Small intestine (tissue), 16 donors: ENCODE results near the gene NPEPPS. TPM values are rescaled to one million over a fixed set of nuclear protein-coding genes. Genes with fewer than 3 reads are reported as not detected.
"Not testable (repeated sequence)": the region's sequence is repeated elsewhere in the genome, so short reads cannot be mapped to it uniquely, and the experiment has no call there.

Experiments used
- DNase-seq, 2 donors: peaks; one replicate each; pipeline versions ENCODE4 v3.0.0 to v3.0.0-alpha.2; 2013
- FAIRE-seq: peaks from 2 replicates; lab custom pipeline; 2012; peaks lifted over from hg19 to GRCh38; lab: Jason Lieb, UNC
- H3K27ac ChIP-seq, 3 donors: one replicate each; pipeline ENCODE4 v1.5.1; 2013; ENCODE audit warnings: low read length in 2 of 3, mild to moderate bottlenecking in 2 of 3, control low read depth in 1 of 3, inconsistent platforms in 1 of 3, low read depth in 1 of 3, moderate library complexity in 1 of 3
- H3K27me3 ChIP-seq, 3 donors: one replicate each; pipeline ENCODE4 v1.6.1; 2013; ENCODE audit warnings: low read length in 3 of 3, inconsistent platforms in 1 of 3; ENCODE audit not compliant: control insufficient read depth in 3 of 3, insufficient read depth in 3 of 3
- H3K36me3 ChIP-seq, 3 donors: one replicate each; pipeline ENCODE4 v1.6.1; 2013; ENCODE audit warnings: low read length in 3 of 3, inconsistent platforms in 1 of 3, low read depth in 1 of 3, mild to moderate bottlenecking in 1 of 3, moderate library complexity in 1 of 3; ENCODE audit not compliant: control insufficient read depth in 3 of 3, insufficient read depth in 2 of 3
- H3K4me1 ChIP-seq, 3 donors: one replicate each; pipeline ENCODE4 v1.6.1; 2013; ENCODE audit warnings: low read length in 2 of 3, inconsistent platforms in 1 of 3, low read depth in 1 of 3, mild to moderate bottlenecking in 1 of 3, moderate library complexity in 1 of 3; ENCODE audit not compliant: control insufficient read depth in 3 of 3, insufficient read depth in 2 of 3
- H3K4me3 ChIP-seq, 3 donors: one replicate each; pipeline ENCODE4 v1.5.1; 2013; ENCODE audit warnings: low read length in 3 of 3, control low read depth in 1 of 3, inconsistent platforms in 1 of 3, low read depth in 1 of 3, mild to moderate bottlenecking in 1 of 3, moderate library complexity in 1 of 3
- H3K9me3 ChIP-seq, 2 donors: one replicate each; pipeline ENCODE4 v1.6.1; 2013; ENCODE audit warnings: low read depth in 1 of 2, low read length in 1 of 2; ENCODE audit not compliant: control insufficient read depth in 2 of 2, insufficient read depth in 1 of 2
- WGBS, 3 donors: extraction: QIAGEN DNeasy Blood & Tissue Kit; methylation state at CpG; one replicate each; pipeline ENCODE4 v1.1.7; 2013; 5-methylcytosine and 5-hydroxymethylcytosine counted together
- long read RNA-seq, 10 donors: transcript quantifications; one replicate each; lab custom pipeline, GENCODE V29; 2026
- polyA plus RNA-seq, 4 donors: library from polyadenylated mRNA; stranded (reverse) in 3 of 4; unstranded in 1 of 4; fragments of 200-250 nt in 3 of 4; fragments of 120-200 nt in 1 of 4; gene quantifications; one replicate each; pipeline versions ENCODE4 v1.2.1 to v1.2.3, GENCODE V29; 2013
- donor health status: healthy with polysubstance abuse.
- donor health status: control.
- donor health status: control.
- donor health status: Bipolar disorder and iron deficiency.
- donor health status: healthy.

NPEPPS gene, protein sequence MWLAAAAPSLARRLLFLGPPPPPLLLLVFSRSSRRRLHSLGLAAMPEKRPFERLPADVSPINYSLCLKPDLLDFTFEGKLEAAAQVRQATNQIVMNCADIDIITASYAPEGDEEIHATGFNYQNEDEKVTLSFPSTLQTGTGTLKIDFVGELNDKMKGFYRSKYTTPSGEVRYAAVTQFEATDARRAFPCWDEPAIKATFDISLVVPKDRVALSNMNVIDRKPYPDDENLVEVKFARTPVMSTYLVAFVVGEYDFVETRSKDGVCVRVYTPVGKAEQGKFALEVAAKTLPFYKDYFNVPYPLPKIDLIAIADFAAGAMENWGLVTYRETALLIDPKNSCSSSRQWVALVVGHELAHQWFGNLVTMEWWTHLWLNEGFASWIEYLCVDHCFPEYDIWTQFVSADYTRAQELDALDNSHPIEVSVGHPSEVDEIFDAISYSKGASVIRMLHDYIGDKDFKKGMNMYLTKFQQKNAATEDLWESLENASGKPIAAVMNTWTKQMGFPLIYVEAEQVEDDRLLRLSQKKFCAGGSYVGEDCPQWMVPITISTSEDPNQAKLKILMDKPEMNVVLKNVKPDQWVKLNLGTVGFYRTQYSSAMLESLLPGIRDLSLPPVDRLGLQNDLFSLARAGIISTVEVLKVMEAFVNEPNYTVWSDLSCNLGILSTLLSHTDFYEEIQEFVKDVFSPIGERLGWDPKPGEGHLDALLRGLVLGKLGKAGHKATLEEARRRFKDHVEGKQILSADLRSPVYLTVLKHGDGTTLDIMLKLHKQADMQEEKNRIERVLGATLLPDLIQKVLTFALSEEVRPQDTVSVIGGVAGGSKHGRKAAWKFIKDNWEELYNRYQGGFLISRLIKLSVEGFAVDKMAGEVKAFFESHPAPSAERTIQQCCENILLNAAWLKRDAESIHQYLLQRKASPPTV
- 100 to 1,000 TPM in 1 of 4 donors, 10 to 100 TPM in 3; 30.8 to 109 (median 37.6) TPM for polyA plus RNA-seq
- long read RNA-seq, donor 1 = 0 reads
- long read RNA-seq, donor 2, full-length matches to known transcripts = 4 of 20 reads
- long read RNA-seq, donor 2, partial matches to known transcripts = 16 of 20 reads
- long read RNA-seq, donor 2, other reads (novel, unspliced or antisense) = 0 of 20 reads
- long read RNA-seq, donor 3, full-length matches to known transcripts = 3 of 43 reads
- long read RNA-seq, donor 3, partial matches to known transcripts = 40 of 43 reads
- long read RNA-seq, donor 3, other reads (novel, unspliced or antisense) = 0 of 43 reads
- long read RNA-seq, donor 4 = 0 reads
- long read RNA-seq, donor 5 = 0 reads
- long read RNA-seq, donor 6, full-length matches to known transcripts = 6 of 6 reads
- long read RNA-seq, donor 6, partial matches to known transcripts = 0 of 6 reads
- long read RNA-seq, donor 6, other reads (novel, unspliced or antisense) = 0 of 6 reads
- long read RNA-seq, donor 7, full-length matches to known transcripts = 9 of 15 reads
- long read RNA-seq, donor 7, partial matches to known transcripts = 6 of 15 reads
- long read RNA-seq, donor 7, other reads (novel, unspliced or antisense) = 0 of 15 reads
- long read RNA-seq, donor 8, partial matches to known transcripts = 0 of 1 reads
- long read RNA-seq, donor 8, other reads (novel, unspliced or antisense) = 0 of 1 reads
- long read RNA-seq, donor 9, full-length matches to known transcripts = 1 of 1 reads
- long read RNA-seq, donor 9, partial matches to known transcripts = 0 of 1 reads
- long read RNA-seq, donor 9, other reads (novel, unspliced or antisense) = 0 of 1 reads
- long read RNA-seq, donor 10, full-length matches to known transcripts = 5 of 5 reads
- long read RNA-seq, donor 10, partial matches to known transcripts = 0 of 5 reads
- long read RNA-seq, donor 10, other reads (novel, unspliced or antisense) = 0 of 5 reads

DNA sequence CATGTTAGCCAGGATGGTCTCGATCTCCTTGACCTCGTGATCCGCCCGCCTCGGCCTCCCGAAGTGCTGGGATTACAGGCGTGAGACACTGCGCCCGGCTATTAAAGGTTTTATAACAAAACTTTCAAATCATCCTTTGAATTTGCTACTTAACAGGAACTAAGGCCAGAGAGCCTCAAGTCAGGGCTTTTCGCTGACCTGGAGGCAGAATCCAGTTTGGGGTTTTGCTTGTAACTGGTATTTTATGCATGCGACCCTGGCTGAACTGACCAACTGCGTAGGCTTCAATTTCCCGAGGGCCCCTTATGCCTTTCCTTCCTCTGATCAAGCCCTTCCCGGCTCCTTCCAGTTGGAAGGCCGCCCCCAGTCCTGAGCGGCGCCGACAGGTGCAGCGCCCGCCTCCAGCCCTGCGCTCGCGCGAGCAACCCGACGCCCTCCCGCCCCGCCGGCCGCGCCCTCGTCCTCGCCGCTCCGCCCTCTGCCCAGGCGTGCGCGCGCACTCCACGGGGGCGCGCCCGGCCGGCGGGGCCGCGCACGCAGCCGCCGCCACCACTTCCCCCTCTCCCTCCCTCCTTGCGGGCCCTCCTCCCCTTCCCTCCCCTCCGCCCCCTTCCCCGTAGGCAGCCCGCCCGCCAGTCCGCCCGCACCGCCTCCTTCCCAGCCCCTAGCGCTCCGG is at the start of gene NPEPPS:
Gene NPEPPS, plus strand, starts transcription at position 552 of the 676 bp plus-strand sequence. CDS start 193 bp downstream, outside the sequence.
- H3K27me3 ChIP-seq, H3K9me3 ChIP-seq, FAIRE-seq, H3K4me1 ChIP-seq, H3K36me3 ChIP-seq: not testable (repeated sequence)
- H3K4me3 ChIP-seq = peak within 1 kb of the TSS; percentile 66 to 78 (median 74)
- DNase-seq = peak; percentile 82 to 91
- peak within 1 kb of the TSS; percentile 68 to 89 (median 89) for H3K27ac ChIP-seq
- WGBS, 3 donors = 9 to 30% (median 10%) methylated on average over 11 to 56 of the region's 60 CpGs

DNA sequence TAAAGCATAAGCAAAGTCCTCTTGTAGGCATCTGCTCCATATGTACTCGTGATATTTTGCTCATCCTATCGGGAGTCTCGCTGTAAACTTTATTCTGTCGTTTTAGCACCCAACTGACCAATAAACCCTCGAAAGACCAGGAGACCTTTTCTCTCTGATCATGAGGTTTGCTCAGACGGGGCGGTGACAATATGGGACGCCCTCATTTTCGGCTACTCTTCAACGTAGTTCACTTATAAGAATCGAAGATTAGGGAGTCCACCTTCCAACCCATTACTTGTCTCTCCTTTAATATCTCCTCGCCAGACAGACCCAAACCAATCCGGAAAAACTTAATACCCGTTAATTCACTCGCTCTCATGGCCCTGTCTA is 39.1 kb upstream of the NPEPPS start:
- Histone ChIP-seq H3K4me3 (peak overlapping the region in 2 of 3 donors; percentile 40 to 67), H3K27ac (peak overlapping the region in 2 of 3 donors; percentile 79 to 87)
- FAIRE-seq, H3K4me1 ChIP-seq, H3K27me3 ChIP-seq, H3K36me3 ChIP-seq, H3K9me3 ChIP-seq: not testable (repeated sequence)
- WGBS, 3 donors = 1 to 8% (median 3%) methylated on average over 11 to 15 of the region's 15 CpGs
- DNase-seq = peak in 1 of 2 donors; percentile 12

DNA sequence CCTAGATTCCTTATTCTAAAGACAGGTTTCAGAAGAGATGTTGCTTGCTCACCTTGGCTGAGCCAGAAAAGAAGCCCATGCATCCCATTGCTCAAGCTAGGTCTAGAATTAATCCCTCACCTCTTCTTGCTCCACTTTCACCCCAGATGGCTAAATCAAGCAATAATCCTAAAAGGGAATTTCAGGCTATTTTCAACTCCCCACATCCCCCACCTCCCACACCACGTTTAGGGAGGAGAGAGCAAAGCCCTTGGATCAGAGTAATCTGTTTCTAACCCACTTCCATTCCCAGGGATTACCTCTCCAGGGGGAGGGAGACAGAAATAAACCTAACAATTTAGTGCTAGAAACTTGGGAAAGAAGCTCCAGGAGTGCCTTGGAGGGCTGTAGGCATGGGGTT is 31.8 kb upstream of the NPEPPS start:
- H3K4me3 ChIP-seq, H3K27ac ChIP-seq, H3K36me3 ChIP-seq, H3K9me3 ChIP-seq, FAIRE-seq, DNase-seq, H3K27me3 ChIP-seq, H3K4me1 ChIP-seq: not testable (repeated sequence)
- WGBS, 3 donors = 25 to 55% (median 36%) methylated on average over 1 of the region's 1 CpG

DNA sequence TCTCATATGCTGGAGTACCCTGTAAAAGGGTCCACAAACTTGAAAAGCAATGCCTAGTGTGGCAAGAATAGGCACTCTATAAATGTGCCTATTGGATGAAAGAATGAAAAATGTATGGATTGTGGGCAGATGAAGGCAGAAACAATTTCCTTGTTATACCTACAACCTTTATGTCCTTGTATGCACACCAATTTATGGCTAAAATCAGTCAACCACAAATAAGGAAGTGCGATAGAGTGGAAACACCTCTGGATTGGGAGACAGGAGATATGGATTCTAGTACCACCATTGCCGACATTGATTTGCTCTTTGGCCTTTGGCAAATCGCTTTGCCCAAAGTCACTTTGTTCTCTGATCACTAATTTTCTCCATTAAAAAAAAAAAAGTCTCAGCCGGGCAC is 31.4 kb upstream of the NPEPPS start:
- FAIRE-seq, H3K36me3 ChIP-seq, H3K4me1 ChIP-seq, H3K9me3 ChIP-seq, H3K27ac ChIP-seq, H3K4me3 ChIP-seq, H3K27me3 ChIP-seq: not testable (repeated sequence)
- peak in 1 of 2 donors; percentile 8 for DNase-seq
- 14 to 65% (median 48%) methylated on average over 4 of the region's 4 CpGs for WGBS, 3 donors

DNA sequence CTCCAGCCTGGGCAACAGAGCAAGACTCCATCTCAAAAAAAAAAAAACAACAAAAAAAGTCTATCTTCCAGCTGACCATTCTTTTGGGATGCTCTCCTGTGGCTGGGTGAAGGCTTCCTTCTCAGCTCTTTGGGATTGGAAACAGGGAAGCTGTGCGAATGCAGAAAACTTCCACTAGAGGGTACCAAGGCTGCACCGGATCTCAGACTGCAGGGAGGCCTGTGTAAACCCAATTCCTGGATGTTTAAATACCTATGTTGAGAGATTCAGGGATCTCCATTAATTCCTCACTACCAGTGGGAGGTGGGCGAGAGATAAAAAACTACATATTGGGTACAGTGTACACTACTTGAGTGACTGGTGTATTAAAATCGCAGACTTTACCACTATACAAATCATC is 30.3 kb upstream of the NPEPPS start:
- not testable (repeated sequence) for H3K36me3 ChIP-seq, H3K9me3 ChIP-seq, H3K27me3 ChIP-seq, H3K4me1 ChIP-seq, H3K4me3 ChIP-seq, H3K27ac ChIP-seq, FAIRE-seq
- 56 to 70% (median 62%) methylated on average over 3 to 4 of the region's 4 CpGs for WGBS, 3 donors
- DNase-seq = peak; percentile 3 to 22

DNA sequence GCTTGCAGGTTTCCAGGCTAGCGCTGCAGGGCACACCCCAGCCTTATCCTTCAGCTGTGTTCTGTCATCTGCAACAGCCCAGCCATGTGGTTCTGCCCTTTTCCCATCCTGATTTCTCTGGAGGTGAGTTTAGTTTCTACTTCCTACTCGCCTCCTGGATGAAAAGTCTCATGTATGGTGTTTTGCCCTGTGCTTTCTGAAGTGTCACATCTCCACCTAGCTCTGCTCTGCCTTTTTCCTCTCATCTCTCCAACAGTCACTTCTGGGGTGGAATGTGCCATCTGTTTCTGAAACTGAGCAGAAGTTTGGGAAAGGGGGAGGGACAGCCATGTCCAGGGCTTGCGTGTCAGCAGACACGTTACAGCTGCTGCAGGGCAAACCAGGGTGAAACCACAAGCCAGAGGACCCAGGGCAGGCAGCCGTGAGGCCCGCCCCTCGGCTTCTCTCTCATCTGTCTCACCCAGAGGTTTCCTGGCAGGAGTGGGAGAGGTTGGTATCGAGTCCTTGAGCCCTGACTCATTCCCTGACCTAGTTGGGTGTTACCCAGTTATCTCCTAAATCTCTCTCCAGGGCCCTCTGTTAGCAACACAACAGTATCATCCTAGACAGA is 28.7 kb upstream of the NPEPPS start:
- H3K27ac ChIP-seq = peak overlapping the region in 2 of 3 donors; percentile 67 to 75
- not testable (repeated sequence) for FAIRE-seq, H3K9me3 ChIP-seq, H3K36me3 ChIP-seq, H3K27me3 ChIP-seq, H3K4me1 ChIP-seq, H3K4me3 ChIP-seq
- 6 to 24% (median 19%) methylated on average over 3 to 4 of the region's 8 CpGs for WGBS, 3 donors
- DNase-seq = peak; percentile 50 to 51
